G401.6 (cell line): ENCODE data around the gene ITIH1.
"Not testable (repeated sequence)": the region's sequence is repeated elsewhere in the genome, so short reads cannot be mapped to it uniquely, and the experiment has no call there.

ENCODE experiments used
- FAIRE-seq: peaks from 2 replicates; lab custom pipeline; 2012; peaks lifted over from hg19 to GRCh38; lab: Jason Lieb, UNC

ITIH1 gene, protein sequence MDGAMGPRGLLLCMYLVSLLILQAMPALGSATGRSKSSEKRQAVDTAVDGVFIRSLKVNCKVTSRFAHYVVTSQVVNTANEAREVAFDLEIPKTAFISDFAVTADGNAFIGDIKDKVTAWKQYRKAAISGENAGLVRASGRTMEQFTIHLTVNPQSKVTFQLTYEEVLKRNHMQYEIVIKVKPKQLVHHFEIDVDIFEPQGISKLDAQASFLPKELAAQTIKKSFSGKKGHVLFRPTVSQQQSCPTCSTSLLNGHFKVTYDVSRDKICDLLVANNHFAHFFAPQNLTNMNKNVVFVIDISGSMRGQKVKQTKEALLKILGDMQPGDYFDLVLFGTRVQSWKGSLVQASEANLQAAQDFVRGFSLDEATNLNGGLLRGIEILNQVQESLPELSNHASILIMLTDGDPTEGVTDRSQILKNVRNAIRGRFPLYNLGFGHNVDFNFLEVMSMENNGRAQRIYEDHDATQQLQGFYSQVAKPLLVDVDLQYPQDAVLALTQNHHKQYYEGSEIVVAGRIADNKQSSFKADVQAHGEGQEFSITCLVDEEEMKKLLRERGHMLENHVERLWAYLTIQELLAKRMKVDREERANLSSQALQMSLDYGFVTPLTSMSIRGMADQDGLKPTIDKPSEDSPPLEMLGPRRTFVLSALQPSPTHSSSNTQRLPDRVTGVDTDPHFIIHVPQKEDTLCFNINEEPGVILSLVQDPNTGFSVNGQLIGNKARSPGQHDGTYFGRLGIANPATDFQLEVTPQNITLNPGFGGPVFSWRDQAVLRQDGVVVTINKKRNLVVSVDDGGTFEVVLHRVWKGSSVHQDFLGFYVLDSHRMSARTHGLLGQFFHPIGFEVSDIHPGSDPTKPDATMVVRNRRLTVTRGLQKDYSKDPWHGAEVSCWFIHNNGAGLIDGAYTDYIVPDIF

GRCh38 chr3:52777127-52777958 lies at the start of gene ITIH1:
Gene ITIH1, plus strand, starts transcription at chr3:52777599. Its CDS starts 17 bp downstream, at chr3:52777616.
- no peak for FAIRE-seq

DNA sequence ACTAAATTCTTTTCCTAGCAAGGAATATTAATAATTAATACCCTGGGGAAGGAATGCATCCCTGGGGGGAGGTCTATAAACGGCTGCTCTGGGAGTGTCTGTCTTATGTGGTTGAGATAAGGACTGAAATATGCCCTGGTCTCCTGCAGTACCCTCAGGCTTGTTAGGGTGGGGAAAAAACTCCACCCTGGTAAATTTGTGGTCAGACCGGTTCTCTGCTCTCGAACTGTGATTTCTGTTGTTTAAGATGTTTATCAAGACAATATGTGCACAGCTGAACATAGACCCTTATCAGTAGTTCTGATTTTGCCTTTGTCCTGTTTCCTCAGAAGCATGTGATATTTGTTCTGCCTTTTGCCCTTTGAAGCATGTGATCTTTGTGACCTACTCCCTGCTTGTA lies 48.6 kb upstream of the ITIH1 start:
- not testable (repeated sequence) for FAIRE-seq

- FAIRE-seq = no peak
Observed at GRCh38 chr3:52730681-52731080, 46.7 kb upstream of the ITIH1 start.

DNA sequence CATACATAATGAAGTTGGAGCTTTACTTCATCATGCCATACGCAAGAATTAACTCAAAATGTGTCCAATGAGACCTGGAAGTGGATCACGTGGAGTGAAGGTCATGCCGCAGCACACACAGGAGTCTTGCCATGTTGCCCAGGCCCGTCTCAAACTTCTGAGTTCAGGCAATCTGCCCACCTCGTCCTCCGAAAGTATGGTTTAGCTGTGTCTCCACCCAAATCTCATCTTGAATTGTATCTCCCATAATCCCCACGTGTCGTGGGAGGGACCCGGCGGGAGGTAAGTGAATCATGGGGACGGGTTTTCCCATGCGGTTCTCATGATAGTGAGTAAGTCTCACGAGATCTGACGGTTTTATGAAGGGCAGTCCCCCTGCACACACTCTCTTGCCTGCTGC lies 45.8 kb upstream of the ITIH1 start:
- no peak for FAIRE-seq

DNA sequence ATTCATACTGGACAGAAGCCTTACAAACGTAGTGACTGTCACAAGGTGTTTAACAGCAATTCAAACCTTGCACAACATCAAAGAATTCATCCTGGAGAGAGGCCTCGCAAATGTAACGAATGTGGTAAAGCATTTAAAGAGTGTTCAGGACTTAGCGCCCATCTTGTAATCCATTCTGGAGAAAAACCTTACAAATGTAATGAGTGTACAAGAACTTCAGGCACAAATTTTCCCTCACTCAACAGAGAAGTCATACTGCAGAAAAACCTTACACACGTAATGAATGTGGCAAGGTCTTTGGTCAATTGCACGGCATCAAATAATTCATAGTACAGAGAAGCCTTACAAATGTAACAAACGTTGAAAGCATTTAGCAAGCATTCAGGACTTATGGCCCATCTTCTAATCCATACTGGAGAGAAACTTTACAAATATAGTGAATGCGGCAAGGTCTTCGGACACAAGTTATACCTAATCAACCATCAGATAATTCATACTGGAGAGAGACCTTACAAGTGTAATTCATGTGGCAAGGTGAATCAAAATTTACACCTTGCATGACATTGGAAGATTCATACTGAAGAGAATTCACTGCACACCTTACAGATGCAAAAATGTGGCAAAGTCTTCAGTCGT lies 44.0 kb upstream of the ITIH1 start:
- FAIRE-seq = no peak

DNA sequence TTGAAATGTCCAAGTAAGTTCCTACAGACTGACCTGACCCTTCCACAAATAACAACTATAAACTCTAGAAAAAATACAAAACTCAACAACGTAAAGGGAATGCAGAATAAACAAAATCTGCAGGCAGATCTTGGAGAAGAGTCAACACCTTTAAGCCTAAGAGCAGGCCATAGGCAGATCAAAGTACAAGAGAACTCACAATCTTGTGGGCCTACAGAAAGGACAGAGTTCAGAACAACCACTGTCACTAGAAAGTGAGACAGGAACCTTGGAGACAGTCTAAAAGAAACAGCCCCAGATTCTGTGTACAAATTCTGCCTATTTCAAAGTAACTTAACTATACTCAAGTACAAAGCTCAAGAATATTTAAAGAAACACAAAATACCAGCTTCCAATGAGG lies 37.7 kb upstream of the ITIH1 start:
- FAIRE-seq = no peak

DNA sequence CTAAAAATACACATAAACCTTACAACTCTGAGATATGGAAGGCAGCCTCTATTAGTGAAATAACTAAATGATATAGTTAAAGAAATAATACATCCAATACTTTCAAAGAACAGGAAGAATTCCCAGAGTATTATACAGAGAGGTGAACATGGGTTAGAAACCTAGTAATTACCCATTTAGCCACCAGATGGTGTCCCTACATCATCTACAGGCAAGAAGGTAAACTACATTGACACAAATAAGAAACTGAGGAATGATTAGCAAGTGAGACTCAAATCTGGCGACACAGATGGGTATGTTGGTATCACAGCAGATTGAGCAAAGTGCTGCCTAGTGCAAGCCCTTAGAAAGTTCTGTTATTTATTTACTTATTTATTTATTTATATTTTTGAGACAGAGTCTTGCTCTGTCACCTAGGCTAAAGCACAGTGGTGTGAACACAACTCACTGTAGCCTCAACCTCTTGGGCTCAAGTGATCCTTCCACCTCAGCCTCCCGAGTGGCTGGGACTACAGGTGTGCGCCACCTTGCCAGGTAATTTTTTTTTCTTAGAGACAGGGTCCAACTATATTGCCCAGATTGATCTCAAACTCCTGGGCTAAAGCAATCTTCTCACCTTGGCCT lies 34.9 kb upstream of the ITIH1 start:
- peak; percentile 84 for FAIRE-seq

GRCh38 chr3:52743152-52743551 lies 34.2 kb upstream of the ITIH1 start:
- no peak for FAIRE-seq

GRCh38 chr3:52743721-52744120 lies 33.7 kb upstream of the ITIH1 start:
- FAIRE-seq = no peak

GRCh38 chr3:52752045-52752660 lies 25.2 kb upstream of the ITIH1 start:
- FAIRE-seq = no peak

DNA sequence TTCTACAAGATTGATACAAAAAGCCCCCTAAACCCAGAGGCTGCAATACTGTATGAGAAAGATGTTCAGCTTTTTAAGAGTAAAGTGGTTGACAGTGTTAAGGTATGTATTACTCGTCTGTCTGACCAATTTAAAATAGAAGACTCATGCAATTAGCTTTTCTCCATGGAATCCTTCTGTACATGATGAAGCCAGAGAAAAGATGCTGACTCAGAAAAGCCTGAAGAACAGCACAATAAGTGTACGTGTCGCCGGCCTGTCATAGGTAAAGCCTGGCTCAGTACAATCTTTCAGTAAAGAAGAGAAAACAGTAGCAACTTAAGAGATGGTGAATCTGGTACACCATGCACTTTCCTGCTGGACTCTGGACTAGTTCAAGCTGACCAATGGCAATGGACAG lies 23.0 kb upstream of the ITIH1 start:
- no peak for FAIRE-seq

DNA sequence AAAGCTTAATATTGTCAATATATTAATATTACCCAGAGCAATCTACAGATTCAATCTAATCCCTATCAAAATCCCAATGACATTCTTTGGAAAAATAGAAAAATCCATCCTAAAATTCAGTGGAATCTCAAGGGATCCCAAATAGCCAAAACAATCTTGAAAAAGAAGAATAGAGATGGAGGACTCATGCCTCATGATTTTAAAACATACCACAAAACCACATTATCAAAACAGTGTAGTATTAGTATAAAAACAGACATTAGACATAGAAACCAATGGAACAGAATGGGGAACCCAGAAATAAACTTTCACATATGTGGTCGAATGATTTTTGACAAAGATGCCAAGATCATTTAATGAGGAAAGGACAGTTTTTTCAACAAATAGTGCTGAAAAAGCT lies 21.3 kb upstream of the ITIH1 start:
- FAIRE-seq = no peak

GRCh38 chr3:52763466-52763865 lies 13.9 kb upstream of the ITIH1 start:
- FAIRE-seq = no peak

- no peak for FAIRE-seq
Observed at GRCh38 chr3:52769786-52770455, 7.5 kb upstream of the ITIH1 start.

DNA sequence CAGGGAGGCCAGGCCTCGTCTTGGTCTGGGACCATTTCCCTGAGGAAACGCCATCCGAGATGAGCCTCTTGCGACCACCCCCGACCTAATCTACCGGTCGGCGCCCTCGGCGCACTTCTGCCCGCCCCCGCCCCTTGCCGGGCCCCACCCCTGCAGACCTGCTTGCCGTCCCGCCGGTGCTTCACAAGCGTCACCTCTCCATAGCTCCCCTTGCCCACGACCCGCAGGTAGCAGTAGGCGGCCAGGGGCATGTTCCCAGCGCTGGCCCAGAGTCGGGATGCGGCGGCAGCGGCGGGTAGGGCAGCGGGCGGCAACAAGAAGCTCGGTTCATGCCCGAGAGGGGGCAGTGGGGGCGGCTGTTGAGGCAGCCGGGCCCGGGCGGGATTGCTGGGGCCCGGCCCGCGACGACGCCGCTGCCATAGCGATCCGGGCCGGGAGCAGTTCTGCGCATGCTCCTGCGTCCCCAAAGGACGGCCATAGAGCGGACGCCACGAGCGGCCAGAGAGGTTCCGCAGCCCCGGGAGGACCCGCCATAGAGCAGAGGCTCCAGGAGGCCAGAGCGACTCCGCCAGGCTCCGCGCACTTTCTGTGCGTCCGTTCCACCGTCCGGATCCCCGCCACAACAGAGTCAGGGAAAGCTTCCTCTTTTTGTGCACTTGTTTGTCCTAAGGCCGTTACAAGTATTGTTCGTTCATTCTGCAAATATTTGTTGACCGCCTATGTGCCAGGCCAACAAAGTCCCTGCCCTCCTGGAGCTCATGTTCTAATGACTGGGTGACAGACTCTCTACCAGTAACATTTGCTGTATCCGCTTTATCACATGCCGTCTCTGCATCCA lies 6.7 kb upstream of the ITIH1 start, which contains the start of gene NEK4:
TSS of gene NEK4 (minus strand) at position 445 of the 838 bp plus-strand sequence. CDS start at position 251, 194 bp downstream.
- peak; percentile 66 for FAIRE-seq

- FAIRE-seq = no peak
Observed at GRCh38 chr3:52771334-52771681, 6.1 kb upstream of the ITIH1 start.

- FAIRE-seq = no peak
Observed at GRCh38 chr3:52771702-52772101, 5.7 kb upstream of the ITIH1 start.

- FAIRE-seq = no peak
Observed at GRCh38 chr3:52773361-52774065, 3.9 kb upstream of the ITIH1 start.
